GM19328 (cell line): ENCODE results near the gene B3GLCT.
"Not testable (repeated sequence)": the region's sequence is repeated elsewhere in the genome, so short reads cannot be mapped to it uniquely, and the experiment has no call there.

Source experiments
- ATAC-seq: cut with Tn5 transposase; IDR thresholded peaks from one replicate; pipeline ENCODE4 v1.9.1; 2021; ENCODE audit warnings: mild to moderate bottlenecking, moderate library complexity; ENCODE audit not compliant: unreplicated experiment

The B3GLCT gene

GRCh38 chr13:31339616-31340015, 139.8 kb downstream of the B3GLCT start:
- not testable (repeated sequence) for ATAC-seq

- not testable (repeated sequence) for ATAC-seq
Observed at GRCh38 chr13:31340848-31341247, 141.1 kb downstream of the B3GLCT start.

GRCh38 chr13:31346891-31347290, 147.1 kb downstream of the B3GLCT start:
- ATAC-seq: no peak

GRCh38 chr13:31349156-31349555, 149.4 kb downstream of the B3GLCT start:
- ATAC-seq: no peak

GRCh38 chr13:31350560-31350959, 150.8 kb downstream of the B3GLCT start:
- ATAC-seq: no peak

- no peak for ATAC-seq
Observed at GRCh38 chr13:31351376-31351775, 151.6 kb downstream of the B3GLCT start.

GRCh38 chr13:31352467-31352866, 152.7 kb downstream of the B3GLCT start:
- ATAC-seq: no peak

GRCh38 chr13:31355001-31355400, 155.2 kb downstream of the B3GLCT start:
- ATAC-seq: no peak

GRCh38 chr13:31356991-31357390, 157.2 kb downstream of the B3GLCT start:
- ATAC-seq: no peak

GRCh38 chr13:31357581-31357980, 157.8 kb downstream of the B3GLCT start:
- no peak for ATAC-seq

- no peak for ATAC-seq
Observed at GRCh38 chr13:31361673-31362072, 161.9 kb downstream of the B3GLCT start.

GRCh38 chr13:31365630-31366029, 165.9 kb downstream of the B3GLCT start:
- no peak for ATAC-seq

- no peak for ATAC-seq
Observed at GRCh38 chr13:31367410-31367809, 167.6 kb downstream of the B3GLCT start.

GRCh38 chr13:31369213-31369612, 169.4 kb downstream of the B3GLCT start:
- no peak for ATAC-seq

- ATAC-seq: no peak
Observed at GRCh38 chr13:31372454-31372853, 172.7 kb downstream of the B3GLCT start.

- no peak for ATAC-seq
Observed at GRCh38 chr13:31374682-31375081, 174.9 kb downstream of the B3GLCT start.

- peak; percentile 65 for ATAC-seq
Observed at GRCh38 chr13:31377946-31378345, 178.2 kb downstream of the B3GLCT start.

GRCh38 chr13:31380715-31381114, 180.9 kb downstream of the B3GLCT start:
- ATAC-seq: no peak
